PC-9 (cell line): ENCODE measurements around the gene CRADD.

Experiments
- CTCF ChIP-seq: fragments of 200-600 bp; sonication (generic); conservative IDR thresholded peaks from 2 replicates; pipeline ENCODE4 v1.6.1; 2017; ENCODE audit warnings: mixed run types, antibody characterized with exemption, mild to moderate bottlenecking, moderate library complexity
- EZH2 ChIP-seq: fragments of 200-600 bp; sonication (generic); IDR thresholded peaks from 2 replicates; pipeline ENCODE4 v1.8.0; 2017; ENCODE audit warnings: antibody characterized with exemption, low read depth

- no peak for TF ChIP-seq CTCF
- TF ChIP-seq EZH2 = no peak
These were observed 236.7 kb downstream of the CRADD start for GRCh38 chr12:93913845-93914244.
